Measurements from ENCODE around the gene MRPL55. TPM values are rescaled to one million over a fixed set of nuclear protein-coding genes. Genes with fewer than 3 reads are reported as not detected.

The MRPL55 gene
- total RNA-seq, 1 experiment from 2014 or later: 63.7 TPM

DNA sequence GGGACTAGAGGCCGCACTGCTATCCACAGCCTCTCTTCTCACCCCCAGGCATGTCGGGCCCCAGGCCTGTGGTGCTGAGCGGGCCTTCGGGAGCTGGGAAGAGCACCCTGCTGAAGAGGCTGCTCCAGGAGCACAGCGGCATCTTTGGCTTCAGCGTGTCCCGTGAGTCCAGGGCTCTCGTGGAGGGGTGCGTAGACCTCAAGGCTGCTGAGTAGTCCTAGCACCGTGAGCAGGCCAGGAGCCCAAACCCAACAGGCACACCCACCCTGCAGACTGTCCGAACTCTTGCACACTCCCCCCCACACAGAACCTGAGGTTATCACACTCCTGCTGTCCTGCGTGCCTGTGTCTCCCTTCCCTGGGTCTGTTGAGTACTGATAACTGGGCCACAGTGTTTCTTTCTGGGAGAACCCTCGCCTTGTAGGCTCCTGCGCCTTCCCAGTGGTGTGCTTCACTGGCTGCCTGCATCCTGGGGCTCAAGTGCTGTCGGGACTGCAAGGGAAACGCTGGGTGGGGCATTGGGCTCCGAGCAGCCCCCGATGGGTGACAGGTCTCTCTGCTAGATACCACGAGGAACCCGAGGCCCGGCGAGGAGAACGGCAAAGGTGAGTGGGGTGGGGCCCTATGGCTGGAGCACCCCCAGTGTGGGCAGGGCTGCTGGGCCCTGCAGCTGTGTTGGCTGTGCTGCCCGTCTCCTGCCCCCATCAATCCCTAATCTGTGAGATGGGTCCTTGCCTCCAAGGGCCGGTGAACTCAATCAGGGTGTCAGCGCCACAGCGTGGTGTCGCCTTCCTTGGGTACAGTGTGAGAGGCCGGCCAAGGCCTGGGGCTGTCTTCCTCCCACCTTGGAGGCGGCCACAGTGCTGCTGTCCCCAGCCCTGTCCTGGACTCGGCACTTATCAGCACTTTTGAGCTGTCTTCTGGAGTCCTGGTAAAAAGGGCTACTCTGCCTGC lies 36.6 kb upstream of the MRPL55 start:
- POLR2A ChIA-PET: no interaction called here
- no peak overlapping the region for H3K27ac Mint-ChIP-seq (ENCODE audit: unreplicated experiment)
- no TSS peak for BruUV-seq (replicated peaks)
- H3K27me3 Mint-ChIP-seq (ENCODE audit: insufficient read depth, unreplicated experiment): no peaks in the 10 kb centered on the region
- intact Hi-C loops (cut with micrococcal nuclease; ENCODE audit: unreplicated experiment): no loop called here
- no peak overlapping the region for H3K4me3 ChIP-seq (ENCODE audit: low read depth, low read length)
- H3K36me3 Mint-ChIP-seq (ENCODE audit: insufficient read depth, unreplicated experiment): peaks cover 11% of the 10 kb centered on the region
- no peaks in the 10 kb centered on the region for H3K9me3 ChIP-seq
- TF ChIP-seq CTCF (IDR thresholded peaks at IDR 0.05; ENCODE audit: insufficient read depth in 1 of 2, low read depth in 1 of 2, low read length in 1 of 2, severe bottlenecking in 1 of 2, unreplicated experiment in 1 of 2): no peak
- peaks cover 11% of the 10 kb centered on the region for H3K4me1 ChIP-seq
- no peaks in the 10 kb centered on the region for H3K9me3 Mint-ChIP-seq (ENCODE audit: unreplicated experiment)
- no peaks in the 10 kb centered on the region for H3K27me3 ChIP-seq (replicated peaks; ENCODE audit: control insufficient read depth, insufficient read depth, low read length)
- no peak for DNase-seq
- peaks cover 3% of the 10 kb centered on the region for H3K36me3 ChIP-seq (ENCODE audit: control insufficient read depth, insufficient read depth, low read length)
- H3K4me3 Mint-ChIP-seq (ENCODE audit: unreplicated experiment): no peak overlapping the region
- CTCF ChIA-PET: no interaction called here
- H3K4me1 Mint-ChIP-seq (ENCODE audit: low read depth, unreplicated experiment): no peaks in the 10 kb centered on the region

- no TSS peak for BruUV-seq (replicated peaks)
- no peaks in the 10 kb centered on the region for H3K4me1 Mint-ChIP-seq (ENCODE audit: low read depth, unreplicated experiment)
- peaks cover 15% of the 10 kb centered on the region for H3K36me3 Mint-ChIP-seq (ENCODE audit: insufficient read depth, unreplicated experiment)
- no peak overlapping the region for H3K4me3 Mint-ChIP-seq (ENCODE audit: unreplicated experiment)
- peaks cover 8% of the 10 kb centered on the region for H3K4me1 ChIP-seq
- peaks cover 3% of the 10 kb centered on the region for H3K36me3 ChIP-seq (ENCODE audit: control insufficient read depth, insufficient read depth, low read length)
- no peaks in the 10 kb centered on the region for H3K9me3 ChIP-seq
- intact Hi-C loops (cut with micrococcal nuclease; ENCODE audit: unreplicated experiment): no loop called here
- no peaks in the 10 kb centered on the region for H3K27me3 ChIP-seq (replicated peaks; ENCODE audit: control insufficient read depth, insufficient read depth, low read length)
- DNase-seq: no peak
- H3K27me3 Mint-ChIP-seq (ENCODE audit: insufficient read depth, unreplicated experiment): no peaks in the 10 kb centered on the region
- no peaks in the 10 kb centered on the region for H3K9me3 Mint-ChIP-seq (ENCODE audit: unreplicated experiment)
- TF ChIP-seq CTCF (IDR thresholded peaks at IDR 0.05; ENCODE audit: insufficient read depth in 1 of 2, low read depth in 1 of 2, low read length in 1 of 2, severe bottlenecking in 1 of 2, unreplicated experiment in 1 of 2): no peak
- CTCF ChIA-PET: no interaction called here
- POLR2A ChIA-PET: no interaction called here
- no peak overlapping the region for H3K4me3 ChIP-seq (ENCODE audit: low read depth, low read length)
- no peak overlapping the region for H3K27ac Mint-ChIP-seq (ENCODE audit: unreplicated experiment)
Measured at GRCh38 chr1:228144993-228145343, 35.9 kb upstream of the MRPL55 start.

DNA sequence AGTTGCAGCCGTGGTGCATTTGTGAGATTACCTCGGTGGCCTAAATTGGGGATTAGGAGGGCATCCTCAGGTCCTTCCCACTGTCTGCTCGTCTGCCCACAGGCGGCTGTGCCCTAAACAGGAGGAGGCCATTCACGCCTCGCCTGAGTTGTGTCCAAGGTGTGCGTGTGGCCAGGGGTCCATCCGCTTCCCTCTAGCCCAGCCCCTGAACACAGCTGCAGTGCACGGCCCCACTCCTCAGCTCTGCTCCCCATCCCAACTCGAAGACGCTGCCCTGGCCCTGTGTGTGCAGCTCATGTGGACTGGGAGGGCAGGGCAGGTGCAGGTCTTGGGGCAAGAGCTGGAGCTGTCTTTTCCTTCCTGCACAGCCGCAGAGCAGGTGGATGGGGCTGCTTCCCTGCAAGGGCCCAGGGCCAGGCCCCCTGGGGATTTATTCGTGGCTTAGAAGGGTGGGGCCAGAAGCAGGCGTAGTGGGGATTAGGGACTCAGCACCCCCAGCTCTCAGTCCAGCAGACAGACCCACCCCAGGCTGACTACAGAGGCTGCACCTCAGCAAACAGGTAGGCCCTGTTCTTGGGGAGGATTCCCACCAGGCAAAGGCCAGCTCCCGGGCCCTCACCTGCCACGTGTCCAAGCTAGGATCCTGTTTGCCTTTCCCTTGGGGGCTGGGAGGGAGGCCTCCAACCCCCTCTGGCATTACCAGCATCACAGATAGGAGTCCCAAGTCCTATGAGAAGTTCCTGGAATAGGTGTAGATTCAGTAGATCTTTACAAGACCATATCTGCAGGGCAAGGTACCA lies 35.3 kb upstream of the MRPL55 start:
- no peak overlapping the region for H3K4me3 Mint-ChIP-seq (ENCODE audit: unreplicated experiment)
- BruUV-seq (replicated peaks): no TSS peak
- H3K4me3 ChIP-seq (ENCODE audit: low read depth, low read length): no peak overlapping the region
- ChIA-PET POLR2A (no interaction called here), CTCF (no interaction called here)
- H3K9me3 Mint-ChIP-seq (ENCODE audit: unreplicated experiment): no peaks in the 10 kb centered on the region
- H3K36me3 ChIP-seq (ENCODE audit: control insufficient read depth, insufficient read depth, low read length): peaks cover 3% of the 10 kb centered on the region
- H3K9me3 ChIP-seq: no peaks in the 10 kb centered on the region
- no peak overlapping the region for H3K27ac Mint-ChIP-seq (ENCODE audit: unreplicated experiment)
- H3K4me1 ChIP-seq: peaks cover 5% of the 10 kb centered on the region
- H3K36me3 Mint-ChIP-seq (ENCODE audit: insufficient read depth, unreplicated experiment): peaks cover 21% of the 10 kb centered on the region
- H3K27me3 Mint-ChIP-seq (ENCODE audit: insufficient read depth, unreplicated experiment): no peaks in the 10 kb centered on the region
- no peak for TF ChIP-seq CTCF (IDR thresholded peaks at IDR 0.05; ENCODE audit: insufficient read depth in 1 of 2, low read depth in 1 of 2, low read length in 1 of 2, severe bottlenecking in 1 of 2, unreplicated experiment in 1 of 2)
- intact Hi-C loops (cut with micrococcal nuclease; ENCODE audit: unreplicated experiment): no loop called here
- no peaks in the 10 kb centered on the region for H3K4me1 Mint-ChIP-seq (ENCODE audit: low read depth, unreplicated experiment)
- DNase-seq: no peak
- no peaks in the 10 kb centered on the region for H3K27me3 ChIP-seq (replicated peaks; ENCODE audit: control insufficient read depth, insufficient read depth, low read length)

Data from Caco-2 (cell line).